ENCODE measurements around the gene INSYN1.

Gene INSYN1

GRCh38 chr15:73763931-73764330, 10.8 kb upstream of the INSYN1 start:
- no peak overlapping the region for H3K27ac ChIP-seq (ENCODE audit: poor library complexity, severe bottlenecking)
- no peak overlapping the region for H3K4me3 ChIP-seq (ENCODE audit: severe bottlenecking)
- no peaks in the 10 kb centered on the region for H3K4me1 ChIP-seq (ENCODE audit: insufficient read depth, poor library complexity, severe bottlenecking)
- no peaks in the 10 kb centered on the region for H3K36me3 ChIP-seq (ENCODE audit: low read depth)
- peaks cover 37% of the 10 kb centered on the region for H3K27me3 ChIP-seq (ENCODE audit: insufficient read depth, poor library complexity, severe bottlenecking)
- H3K9me3 ChIP-seq (ENCODE audit: severe bottlenecking) = no peaks in the 10 kb centered on the region
- TF ChIP-seq, protein P1, sequence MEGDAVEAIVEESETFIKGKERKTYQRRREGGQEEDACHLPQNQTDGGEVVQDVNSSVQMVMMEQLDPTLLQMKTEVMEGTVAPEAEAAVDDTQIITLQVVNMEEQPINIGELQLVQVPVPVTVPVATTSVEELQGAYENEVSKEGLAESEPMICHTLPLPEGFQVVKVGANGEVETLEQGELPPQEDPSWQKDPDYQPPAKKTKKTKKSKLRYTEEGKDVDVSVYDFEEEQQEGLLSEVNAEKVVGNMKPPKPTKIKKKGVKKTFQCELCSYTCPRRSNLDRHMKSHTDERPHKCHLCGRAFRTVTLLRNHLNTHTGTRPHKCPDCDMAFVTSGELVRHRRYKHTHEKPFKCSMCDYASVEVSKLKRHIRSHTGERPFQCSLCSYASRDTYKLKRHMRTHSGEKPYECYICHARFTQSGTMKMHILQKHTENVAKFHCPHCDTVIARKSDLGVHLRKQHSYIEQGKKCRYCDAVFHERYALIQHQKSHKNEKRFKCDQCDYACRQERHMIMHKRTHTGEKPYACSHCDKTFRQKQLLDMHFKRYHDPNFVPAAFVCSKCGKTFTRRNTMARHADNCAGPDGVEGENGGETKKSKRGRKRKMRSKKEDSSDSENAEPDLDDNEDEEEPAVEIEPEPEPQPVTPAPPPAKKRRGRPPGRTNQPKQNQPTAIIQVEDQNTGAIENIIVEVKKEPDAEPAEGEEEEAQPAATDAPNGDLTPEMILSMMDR (IDR thresholded peaks at IDR 0.05; ENCODE audit: poor library complexity, severe bottlenecking) = no peak
- no peak for ATAC-seq (ENCODE audit: low read depth)
- DNase-seq (ENCODE audit: low spot score) = no peak

DNA sequence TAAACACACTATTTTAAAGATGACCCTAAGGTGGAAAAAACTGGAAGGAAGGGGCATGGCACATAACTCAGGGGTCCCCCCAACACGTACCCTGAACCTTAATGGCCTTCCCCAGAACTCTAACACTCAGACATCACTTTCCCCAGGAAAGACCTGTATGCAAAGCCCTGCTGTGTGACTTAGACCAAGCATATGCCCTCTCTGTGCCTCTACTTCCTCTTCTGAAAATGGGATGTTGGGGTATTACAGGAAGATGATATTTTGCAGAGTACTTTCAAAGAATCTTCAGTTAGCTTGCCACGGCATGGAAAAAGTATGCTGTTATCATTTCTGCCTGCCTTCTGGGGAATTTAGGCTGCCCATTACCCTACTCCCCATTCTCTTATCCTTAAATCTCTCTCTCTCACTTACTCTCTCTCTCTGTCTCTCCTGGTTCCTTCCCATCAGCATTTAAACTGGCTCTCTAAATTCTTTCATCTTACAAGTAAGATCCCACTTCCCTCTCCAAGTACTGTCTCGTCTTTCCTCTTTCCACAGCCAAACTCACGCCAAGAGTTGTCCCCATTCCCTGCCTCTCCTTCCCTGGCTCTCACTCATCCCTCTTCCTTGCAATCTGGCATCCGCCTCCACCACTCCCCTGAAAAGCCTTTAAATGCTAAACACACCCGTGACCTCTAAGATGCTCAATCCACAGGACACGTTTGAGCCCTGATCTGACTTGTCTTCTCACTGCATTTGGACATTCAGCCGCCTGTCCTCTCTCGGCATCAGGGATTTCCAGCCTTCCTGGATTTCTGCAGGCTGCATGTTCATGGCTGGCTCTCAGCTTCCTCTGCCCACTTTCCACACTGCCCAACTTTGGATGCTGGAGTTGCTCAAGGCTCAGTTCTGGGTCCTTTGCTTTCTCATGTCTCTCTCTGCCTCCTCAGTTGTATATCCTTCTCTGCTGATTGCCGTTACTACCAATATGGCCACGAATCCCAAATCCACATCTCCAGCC, 7.5 kb upstream of the INSYN1 start:
- H3K9me3 ChIP-seq (ENCODE audit: severe bottlenecking) = no peaks in the 10 kb centered on the region
- H3K27ac ChIP-seq (ENCODE audit: poor library complexity, severe bottlenecking) = no peak overlapping the region
- no peak overlapping the region for H3K4me3 ChIP-seq (ENCODE audit: severe bottlenecking)
- no peaks in the 10 kb centered on the region for H3K36me3 ChIP-seq (ENCODE audit: low read depth)
- peaks cover 44% of the 10 kb centered on the region for H3K27me3 ChIP-seq (ENCODE audit: insufficient read depth, poor library complexity, severe bottlenecking)
- ATAC-seq (ENCODE audit: low read depth) = no peak
- no peaks in the 10 kb centered on the region for H3K4me1 ChIP-seq (ENCODE audit: insufficient read depth, poor library complexity, severe bottlenecking)
- TF ChIP-seq, protein P1 (IDR thresholded peaks at IDR 0.05; ENCODE audit: poor library complexity, severe bottlenecking) = no peak
- DNase-seq (ENCODE audit: low spot score) = no peak

DNA sequence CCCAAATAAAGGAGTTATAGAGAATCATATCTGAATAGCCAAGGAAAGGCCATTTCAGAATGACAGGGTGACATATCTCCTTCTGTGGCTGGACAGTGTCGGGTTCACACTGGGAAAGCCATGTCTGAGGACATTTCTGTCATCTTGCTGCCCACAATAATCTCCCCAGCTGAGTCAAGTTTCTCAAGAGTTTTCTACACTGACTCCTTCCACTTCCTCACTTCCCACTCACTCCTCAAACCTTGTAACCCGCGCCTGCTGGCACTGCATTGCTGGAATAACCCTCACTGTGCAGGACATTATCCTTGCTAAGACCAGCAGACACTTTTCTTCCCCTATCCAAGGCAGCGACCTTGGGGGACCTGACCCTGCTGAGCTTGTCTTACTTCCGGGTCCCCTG, 5.3 kb upstream of the INSYN1 start:
- no peak for DNase-seq (ENCODE audit: low spot score)
- H3K9me3 ChIP-seq (ENCODE audit: severe bottlenecking) = no peaks in the 10 kb centered on the region
- H3K36me3 ChIP-seq (ENCODE audit: low read depth) = no peaks in the 10 kb centered on the region
- ATAC-seq (ENCODE audit: low read depth) = 0 out of 3 replicates have a peak, but pooled peaks have one; percentile 10
- H3K4me3 ChIP-seq (ENCODE audit: severe bottlenecking) = no peak overlapping the region
- TF ChIP-seq, protein P1 (IDR thresholded peaks at IDR 0.05; ENCODE audit: poor library complexity, severe bottlenecking) = no peak
- peaks cover 55% of the 10 kb centered on the region for H3K27me3 ChIP-seq (ENCODE audit: insufficient read depth, poor library complexity, severe bottlenecking)
- H3K4me1 ChIP-seq (ENCODE audit: insufficient read depth, poor library complexity, severe bottlenecking) = no peaks in the 10 kb centered on the region
- no peak overlapping the region for H3K27ac ChIP-seq (ENCODE audit: poor library complexity, severe bottlenecking)

- Histone ChIP-seq H3K27ac (ENCODE audit: poor library complexity, severe bottlenecking) (no peak overlapping the region), H3K4me1 (ENCODE audit: insufficient read depth, poor library complexity, severe bottlenecking) (no peaks in the 10 kb centered on the region), H3K36me3 (ENCODE audit: low read depth) (no peaks in the 10 kb centered on the region), H3K9me3 (ENCODE audit: severe bottlenecking) (no peaks in the 10 kb centered on the region), H3K27me3 (ENCODE audit: insufficient read depth, poor library complexity, severe bottlenecking) (peaks cover 57% of the 10 kb centered on the region), H3K4me3 (ENCODE audit: severe bottlenecking) (no peak overlapping the region)
- DNase-seq (ENCODE audit: low spot score) (no peak), ATAC-seq (ENCODE audit: low read depth) (no peak)
- TF ChIP-seq, protein P1 (IDR thresholded peaks at IDR 0.05; ENCODE audit: poor library complexity, severe bottlenecking) = no peak
These were observed 4.4 kb upstream of the INSYN1 start for GRCh38 chr15:73757571-73757970.
